ENCODE data around the gene FMN2. TPM values are rescaled to one million over a fixed set of nuclear protein-coding genes. Genes with fewer than 3 reads are reported as not detected.

The FMN2 gene
- total and polyA plus RNA-seq, 4 donors, result 0.14 to 2.7 (median 1.2) TPM

GRCh38 chr1:240101306-240101705 lies 9.6 kb downstream of the FMN2 start:
- peaks cover 0 to 12% (median 3%) of the 10 kb centered on the region in 3 donors for H3K27me3 ChIP-seq (ENCODE audit: control insufficient read depth in 3 of 3, insufficient read depth in 3 of 3, low read length in 2 of 3)
- peaks cover 0 to 3% (median under 1%) of the 10 kb centered on the region in 5 donors for H3K4me1 ChIP-seq (ENCODE audit: control insufficient read depth in 5 of 5, insufficient read depth in 5 of 5, low read length in 5 of 5)
- 81 to 89% methylated on average over 7 of the region's 7 CpGs for WGBS, 2 donors
- no peak for TF ChIP-seq CTCF (IDR thresholded peaks at IDR 0.05; ENCODE audit: control extremely low read depth, extremely low read depth)
- H3K4me3 ChIP-seq, result no peak overlapping the region
- H3K36me3 ChIP-seq (ENCODE audit: control insufficient read depth in 4 of 4, insufficient read depth in 4 of 4, low read length in 4 of 4), result no peaks in the 10 kb centered on the region
- H3K9ac ChIP-seq (ENCODE audit: insufficient read depth in 1 of 2, low read length in 2 of 2), result no peak overlapping the region
- no peak for ATAC-seq (ENCODE audit: insufficient read depth, low FRiP score)
- DNase-seq, result no peak
- H3K27ac ChIP-seq (ENCODE audit: low read depth in 1 of 2, low read length in 1 of 2), result no peak overlapping the region
- H3K9me3 ChIP-seq (ENCODE audit: control insufficient read depth in 4 of 4, insufficient read depth in 3 of 4, low read length in 3 of 4), result no peaks in the 10 kb centered on the region

DNA sequence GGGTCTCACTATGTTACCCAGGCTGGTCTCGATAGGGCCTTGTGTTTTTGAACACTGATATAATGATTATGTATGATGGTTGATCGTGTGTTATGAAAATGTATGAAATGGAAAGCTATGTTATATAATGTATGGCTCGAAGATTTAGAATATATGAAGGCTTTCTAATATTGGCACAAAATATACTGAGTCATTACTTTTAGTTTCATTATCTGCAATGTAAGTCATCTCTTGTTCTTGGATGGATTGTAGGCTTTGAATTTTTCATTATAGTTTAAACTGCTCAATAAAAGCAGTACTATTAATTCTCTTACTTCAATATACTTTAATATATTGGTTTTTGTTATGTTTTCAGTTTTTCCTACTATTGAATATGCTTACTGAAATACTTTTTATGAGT lies 10.1 kb downstream of the FMN2 start:
- TF ChIP-seq CTCF (IDR thresholded peaks at IDR 0.05; ENCODE audit: control extremely low read depth, extremely low read depth), result no peak
- 88 to 92% methylated on average over 3 of the region's 3 CpGs for WGBS, 2 donors
- Histone ChIP-seq H3K27ac (ENCODE audit: low read depth in 1 of 2, low read length in 1 of 2) (no peak overlapping the region), H3K4me1 (ENCODE audit: control insufficient read depth in 5 of 5, insufficient read depth in 5 of 5, low read length in 5 of 5) (peaks cover 0 to 3% (median 0%) of the 10 kb centered on the region in 5 donors), H3K36me3 (ENCODE audit: control insufficient read depth in 4 of 4, insufficient read depth in 4 of 4, low read length in 4 of 4) (no peaks in the 10 kb centered on the region), H3K4me3 (no peak overlapping the region), H3K9ac (ENCODE audit: insufficient read depth in 1 of 2, low read length in 2 of 2) (no peak overlapping the region), H3K9me3 (ENCODE audit: control insufficient read depth in 4 of 4, insufficient read depth in 3 of 4, low read length in 3 of 4) (no peaks in the 10 kb centered on the region), H3K27me3 (ENCODE audit: control insufficient read depth in 3 of 3, insufficient read depth in 3 of 3, low read length in 2 of 3) (peaks cover 0 to 8% (median 3%) of the 10 kb centered on the region in 3 donors)
- DNase-seq, result no peak
- no peak for ATAC-seq (ENCODE audit: insufficient read depth, low FRiP score)

DNA sequence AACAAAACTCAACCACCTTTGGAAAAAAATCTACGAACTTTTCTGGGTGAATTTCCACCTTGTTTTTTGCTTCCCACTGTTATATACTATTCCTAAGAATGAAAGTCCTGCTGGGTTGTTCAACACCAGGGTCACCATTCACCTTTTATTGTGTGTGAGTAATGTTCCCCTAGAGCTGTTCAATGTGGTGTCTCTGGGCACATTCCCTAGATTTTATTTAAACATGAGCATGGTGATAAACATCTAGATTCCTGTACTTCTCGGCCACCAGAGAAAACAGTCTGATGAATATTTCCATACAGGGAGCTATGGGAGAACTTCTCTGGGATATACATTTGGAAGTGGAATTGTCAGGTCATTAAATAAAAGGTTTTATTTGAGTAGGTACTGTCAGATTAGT lies 13.0 kb downstream of the FMN2 start:
- TF ChIP-seq CTCF (IDR thresholded peaks at IDR 0.05; ENCODE audit: control extremely low read depth, extremely low read depth), result no peak
- Histone ChIP-seq H3K27ac (ENCODE audit: low read depth in 1 of 2, low read length in 1 of 2) (no peak overlapping the region), H3K4me1 (ENCODE audit: control insufficient read depth in 5 of 5, insufficient read depth in 5 of 5, low read length in 5 of 5) (peaks cover 0 to 3% (median 0%) of the 10 kb centered on the region in 5 donors), H3K9ac (ENCODE audit: insufficient read depth in 1 of 2, low read length in 2 of 2) (no peak overlapping the region), H3K4me3 (no peak overlapping the region), H3K9me3 (ENCODE audit: control insufficient read depth in 4 of 4, insufficient read depth in 3 of 4, low read length in 3 of 4) (no peaks in the 10 kb centered on the region), H3K36me3 (ENCODE audit: control insufficient read depth in 4 of 4, insufficient read depth in 4 of 4, low read length in 4 of 4) (no peaks in the 10 kb centered on the region), H3K27me3 (ENCODE audit: control insufficient read depth in 3 of 3, insufficient read depth in 3 of 3, low read length in 2 of 3) (peaks cover 0 to 3% (median 2%) of the 10 kb centered on the region in 3 donors)
- no peak for ATAC-seq (ENCODE audit: insufficient read depth, low FRiP score)
- 80 to 85% methylated on average over 2 of the region's 2 CpGs for WGBS, 2 donors
- DNase-seq, result no peak

DNA sequence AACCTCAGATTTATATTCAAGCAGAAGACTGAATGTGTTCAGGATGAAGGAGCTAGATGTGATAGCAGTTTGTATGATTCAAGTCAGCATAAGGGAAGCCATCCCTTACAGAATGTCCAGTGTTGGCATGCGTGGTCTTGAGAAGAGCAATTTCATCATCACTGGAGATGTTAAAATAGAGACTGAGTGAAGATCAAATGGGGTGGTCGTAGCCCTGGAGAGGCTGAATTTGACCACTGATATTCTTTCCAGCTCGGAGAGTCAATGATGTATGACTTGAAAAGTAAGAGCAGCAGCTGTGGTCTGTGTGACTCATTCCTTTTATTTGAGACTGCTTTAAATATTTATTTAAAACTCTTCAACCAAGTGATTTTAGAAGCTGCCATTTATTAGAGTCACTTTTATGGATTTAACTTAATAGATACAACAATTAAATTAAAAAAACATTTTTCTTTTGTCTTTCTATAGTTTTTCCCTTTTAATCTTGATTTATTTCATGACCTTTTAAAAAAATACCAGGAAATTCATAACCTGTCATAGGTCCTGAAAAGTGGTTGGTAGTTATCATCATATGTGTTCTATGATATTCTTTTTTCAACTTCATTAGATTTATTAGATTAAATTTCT lies 15.5 kb downstream of the FMN2 start:
- ATAC-seq (ENCODE audit: insufficient read depth, low FRiP score) (no peak), DNase-seq (peak; percentile 30 to 79 (median 59))
- 51 to 66% methylated on average over 3 of the region's 3 CpGs for WGBS, 2 donors
- Histone ChIP-seq H3K4me3 (no peak overlapping the region), H3K36me3 (ENCODE audit: control insufficient read depth in 4 of 4, insufficient read depth in 4 of 4, low read length in 4 of 4) (no peaks in the 10 kb centered on the region), H3K4me1 (ENCODE audit: control insufficient read depth in 5 of 5, insufficient read depth in 5 of 5, low read length in 5 of 5) (peaks cover 0 to 3% (median 0%) of the 10 kb centered on the region in 5 donors), H3K9me3 (ENCODE audit: control insufficient read depth in 4 of 4, insufficient read depth in 3 of 4, low read length in 3 of 4) (no peaks in the 10 kb centered on the region), H3K27me3 (ENCODE audit: control insufficient read depth in 3 of 3, insufficient read depth in 3 of 3, low read length in 2 of 3) (no peaks in the 10 kb centered on the region), H3K27ac (ENCODE audit: low read depth in 1 of 2, low read length in 1 of 2) (no peak overlapping the region), H3K9ac (ENCODE audit: insufficient read depth in 1 of 2, low read length in 2 of 2) (no peak overlapping the region)
- TF ChIP-seq CTCF (IDR thresholded peaks at IDR 0.05; ENCODE audit: control extremely low read depth, extremely low read depth), result no peak
